Measurements from ENCODE around the gene NDUFAF3. TPM values are rescaled to one million over a fixed set of nuclear protein-coding genes. Genes with fewer than 3 reads are reported as not detected.
A peak's percentile ranks its signal among the peaks of the same experiment; 100 is the strongest.

The NDUFAF3 gene
- polyA plus RNA-seq, 3 donors: 42.1 to 93.4 (median 88.8) TPM

GRCh38 chr3:49023775-49024174 is 1.9 kb downstream of the NDUFAF3 start:
- Histone ChIP-seq H3K27ac (ENCODE audit: low read depth in 1 of 2, low read length in 2 of 2) (peak overlapping the region in 1 of 2 donors; percentile 49), H3K9ac (ENCODE audit: insufficient read depth, low read length, poor library complexity, severe bottlenecking) (no peak overlapping the region), H3K4me2 (replicated peaks; ENCODE audit: extremely low read depth, low read length, poor library complexity, severe bottlenecking) (no peak overlapping the region), H3K27me3 (ENCODE audit: control insufficient read depth in 2 of 2, insufficient read depth in 2 of 2, low read length in 2 of 2) (no peaks in the 10 kb centered on the region), H3K79me2 (ENCODE audit: insufficient read depth, low read length) (peaks cover 71% of the 10 kb centered on the region), H3K4me3 (replicated peaks in 1 of 3; ENCODE audit: low read depth in 2 of 3, low read length in 3 of 3) (no peak overlapping the region), H3K4me1 (ENCODE audit: control insufficient read depth in 1 of 2, insufficient read depth in 2 of 2, low read length in 2 of 2) (peaks cover 37 to 42% of the 10 kb centered on the region in 2 donors), H2AFZ (ENCODE audit: insufficient read depth, low read depth, low read length, poor library complexity, severe bottlenecking) (no peak overlapping the region), H4K20me1 (ENCODE audit: insufficient read depth, low read length) (no peaks in the 10 kb centered on the region), H3K9me3 (replicated peaks in 1 of 2; ENCODE audit: control insufficient read depth in 1 of 2, insufficient read depth in 1 of 2, low read length in 2 of 2) (no peaks in the 10 kb centered on the region), H3K36me3 (replicated peaks in 1 of 2; ENCODE audit: control insufficient read depth in 1 of 2, insufficient read depth in 2 of 2, low read length in 2 of 2) (peaks cover 32 to 40% of the 10 kb centered on the region in 2 donors)
- Mint-ChIP-seq H3K36me3 (peaks cover 33 to 34% of the 10 kb centered on the region in 2 donors), H3K4me1 (peaks cover 39% of the 10 kb centered on the region), H3K27me3 (ENCODE audit: low read depth in 3 of 3) (peaks cover 0 to 2% (median 0%) of the 10 kb centered on the region in 3 donors), H3K27ac (peak overlapping the region in 3 of 7 donors; percentile 13 to 50 (median 23)), H3K9me3 (no peaks in the 10 kb centered on the region), H3K4me3 (no peak overlapping the region)
- intact Hi-C loops (cut with micrococcal nuclease): loop anchor here (5.0 kb wide), 2 partner anchors 36 to 69 kb away; partner anchors contain the start of gene QRICH1 (in 2 of the 2)
- no peak for DNase-seq
- WGBS (ENCODE audit: insufficient coverage): 89% methylated on average over 3 of the region's 4 CpGs
- TF ChIP-seq, protein P1, sequence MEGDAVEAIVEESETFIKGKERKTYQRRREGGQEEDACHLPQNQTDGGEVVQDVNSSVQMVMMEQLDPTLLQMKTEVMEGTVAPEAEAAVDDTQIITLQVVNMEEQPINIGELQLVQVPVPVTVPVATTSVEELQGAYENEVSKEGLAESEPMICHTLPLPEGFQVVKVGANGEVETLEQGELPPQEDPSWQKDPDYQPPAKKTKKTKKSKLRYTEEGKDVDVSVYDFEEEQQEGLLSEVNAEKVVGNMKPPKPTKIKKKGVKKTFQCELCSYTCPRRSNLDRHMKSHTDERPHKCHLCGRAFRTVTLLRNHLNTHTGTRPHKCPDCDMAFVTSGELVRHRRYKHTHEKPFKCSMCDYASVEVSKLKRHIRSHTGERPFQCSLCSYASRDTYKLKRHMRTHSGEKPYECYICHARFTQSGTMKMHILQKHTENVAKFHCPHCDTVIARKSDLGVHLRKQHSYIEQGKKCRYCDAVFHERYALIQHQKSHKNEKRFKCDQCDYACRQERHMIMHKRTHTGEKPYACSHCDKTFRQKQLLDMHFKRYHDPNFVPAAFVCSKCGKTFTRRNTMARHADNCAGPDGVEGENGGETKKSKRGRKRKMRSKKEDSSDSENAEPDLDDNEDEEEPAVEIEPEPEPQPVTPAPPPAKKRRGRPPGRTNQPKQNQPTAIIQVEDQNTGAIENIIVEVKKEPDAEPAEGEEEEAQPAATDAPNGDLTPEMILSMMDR (IDR thresholded peaks at IDR 0.05): no peak

- H3K9me3 ChIP-seq (replicated peaks in 1 of 2; ENCODE audit: control insufficient read depth in 1 of 2, insufficient read depth in 1 of 2, low read length in 2 of 2): no peaks in the 10 kb centered on the region
- Mint-ChIP-seq H3K36me3 (peaks cover 33 to 34% of the 10 kb centered on the region in 2 donors), H3K4me3 (no peak overlapping the region), H3K4me1 (peaks cover 42% of the 10 kb centered on the region), H3K9me3 (no peaks in the 10 kb centered on the region), H3K27ac (peak overlapping the region in 2 of 7 donors; percentile 10 to 55), H3K27me3 (ENCODE audit: low read depth in 3 of 3) (peaks cover 0 to 2% (median 0%) of the 10 kb centered on the region in 3 donors)
- no peak overlapping the region for H3K4me2 ChIP-seq (replicated peaks; ENCODE audit: extremely low read depth, low read length, poor library complexity, severe bottlenecking)
- H3K79me2 ChIP-seq (ENCODE audit: insufficient read depth, low read length): peaks cover 70% of the 10 kb centered on the region
- peaks cover 36 to 42% of the 10 kb centered on the region in 2 donors for H3K4me1 ChIP-seq (ENCODE audit: control insufficient read depth in 1 of 2, insufficient read depth in 2 of 2, low read length in 2 of 2)
- H2AFZ ChIP-seq (ENCODE audit: insufficient read depth, low read depth, low read length, poor library complexity, severe bottlenecking): no peak overlapping the region
- TF ChIP-seq, protein P1 (IDR thresholded peaks at IDR 0.05): no peak
- no peak overlapping the region for H3K9ac ChIP-seq (ENCODE audit: insufficient read depth, low read length, poor library complexity, severe bottlenecking)
- peaks cover 32 to 40% of the 10 kb centered on the region in 2 donors for H3K36me3 ChIP-seq (replicated peaks in 1 of 2; ENCODE audit: control insufficient read depth in 1 of 2, insufficient read depth in 2 of 2, low read length in 2 of 2)
- no peak for DNase-seq
- peak overlapping the region in 1 of 2 donors; percentile 49 for H3K27ac ChIP-seq (ENCODE audit: low read depth in 1 of 2, low read length in 2 of 2)
- no peak overlapping the region for H3K4me3 ChIP-seq (replicated peaks in 1 of 3; ENCODE audit: low read depth in 2 of 3, low read length in 3 of 3)
- 100% methylated on average over 2 of the region's 5 CpGs for WGBS (ENCODE audit: insufficient coverage)
- no peaks in the 10 kb centered on the region for H4K20me1 ChIP-seq (ENCODE audit: insufficient read depth, low read length)
- no peaks in the 10 kb centered on the region for H3K27me3 ChIP-seq (ENCODE audit: control insufficient read depth in 2 of 2, insufficient read depth in 2 of 2, low read length in 2 of 2)
- intact Hi-C loops (cut with micrococcal nuclease): loop anchor here (5.0 kb wide), 2 partner anchors 37 to 68 kb away; partner anchors contain the start of gene QRICH1 (in 2 of the 2)
Observed at GRCh38 chr3:49024449-49024848, 2.5 kb downstream of the NDUFAF3 start.
